ENCODE data around the gene DNAH14. TPM values are rescaled to one million over a fixed set of nuclear protein-coding genes. Genes with fewer than 3 reads are reported as not detected.
A peak's percentile ranks its signal among the peaks of the same experiment; 100 is the strongest.

Gene DNAH14
- total and polyA plus RNA-seq, 9 of the 15 experiments (the other 6 are each of a cell fraction or from before 2014, with no cell fraction given), result 58.4 to 142 (median 98.4) TPM

DNA sequence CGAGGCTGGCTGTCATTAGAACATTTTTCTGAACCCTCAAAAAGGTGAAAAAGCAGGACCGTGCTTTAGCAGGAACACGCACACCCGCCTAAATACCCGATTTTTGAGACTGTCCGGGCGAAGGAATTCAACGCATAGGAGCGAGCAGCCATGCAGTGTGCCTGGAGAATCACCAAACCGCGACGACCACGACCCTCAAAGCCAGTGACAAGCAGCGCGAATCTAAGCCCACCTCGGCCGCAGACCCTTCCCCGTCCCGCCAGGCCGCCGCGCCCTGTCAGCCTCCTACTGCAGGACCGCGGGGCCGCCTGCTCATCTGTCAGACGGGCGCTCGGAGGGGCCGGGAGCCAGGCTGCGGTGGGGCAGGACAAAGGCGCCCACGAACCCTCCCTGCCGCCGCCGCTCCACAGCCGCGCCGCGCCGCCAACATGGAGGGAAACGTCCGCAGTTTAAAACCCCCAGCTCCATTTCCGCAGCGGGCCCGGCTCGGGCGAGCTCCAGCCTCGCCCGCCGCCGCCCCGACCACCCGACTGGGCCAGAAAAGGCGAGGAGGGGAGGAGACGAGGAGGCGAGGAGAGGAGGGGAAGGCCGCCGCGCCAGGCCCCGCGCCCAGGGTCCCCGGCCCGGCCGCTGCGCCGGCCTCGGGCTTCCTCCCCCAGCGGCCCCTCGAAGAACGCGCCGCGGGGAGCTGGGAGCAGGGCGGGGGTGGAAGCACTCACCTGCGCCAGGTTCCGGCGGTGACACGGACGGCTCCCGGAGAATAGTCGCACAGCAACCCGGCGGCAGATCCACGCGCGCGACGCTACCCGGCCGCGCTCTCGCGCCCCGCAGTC is 498.0 kb downstream of the DNAH14 start, which contains the start of gene LBR (continued):
- TF ChIP-seq HMGXB4 (CRISPR knock-in tag; IDR thresholded peaks at IDR 0.05) (0 out of 2 replicates have a peak, but pooled peaks have one; percentile 18), ZNF511 (CRISPR knock-in tag; IDR thresholded peaks at IDR 0.05) (peak; percentile 29; the same call in 1 of the 2 replicates), DNMT1 (IDR thresholded peaks at IDR 0.05) (no peak), ZBTB40 (IDR thresholded peaks at IDR 0.05) (peak; percentile 15; the same call in 1 of the 2 replicates), ZBTB40 (CRISPR knock-in tag; IDR thresholded peaks at IDR 0.05) (no peak), ATF7 (IDR thresholded peaks at IDR 0.05) (no peak), ZBED1 (IDR thresholded peaks at IDR 0.05) (no peak), MXI1 (IDR thresholded peaks at IDR 0.05; ENCODE audit: low read depth, low read length) (peak; percentile 22; the same call in 1 of the 2 replicates), OTX1 (CRISPR knock-in tag; IDR thresholded peaks at IDR 0.05) (no peak), KHSRP (IDR thresholded peaks at IDR 0.05) (no peak)
- TF ChIP-seq, protein P1, sequence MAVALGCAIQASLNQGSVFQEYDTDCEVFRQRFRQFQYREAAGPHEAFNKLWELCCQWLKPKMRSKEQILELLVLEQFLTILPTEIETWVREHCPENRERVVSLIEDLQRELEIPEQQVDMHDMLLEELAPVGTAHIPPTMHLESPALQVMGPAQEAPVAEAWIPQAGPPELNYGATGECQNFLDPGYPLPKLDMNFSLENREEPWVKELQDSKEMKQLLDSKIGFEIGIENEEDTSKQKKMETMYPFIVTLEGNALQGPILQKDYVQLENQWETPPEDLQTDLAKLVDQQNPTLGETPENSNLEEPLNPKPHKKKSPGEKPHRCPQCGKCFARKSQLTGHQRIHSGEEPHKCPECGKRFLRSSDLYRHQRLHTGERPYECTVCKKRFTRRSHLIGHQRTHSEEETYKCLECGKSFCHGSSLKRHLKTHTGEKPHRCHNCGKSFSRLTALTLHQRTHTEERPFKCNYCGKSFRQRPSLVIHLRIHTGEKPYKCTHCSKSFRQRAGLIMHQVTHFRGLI (CRISPR knock-in tag; IDR thresholded peaks at IDR 0.05), result no peak
- TF ChIP-seq, protein P2, sequence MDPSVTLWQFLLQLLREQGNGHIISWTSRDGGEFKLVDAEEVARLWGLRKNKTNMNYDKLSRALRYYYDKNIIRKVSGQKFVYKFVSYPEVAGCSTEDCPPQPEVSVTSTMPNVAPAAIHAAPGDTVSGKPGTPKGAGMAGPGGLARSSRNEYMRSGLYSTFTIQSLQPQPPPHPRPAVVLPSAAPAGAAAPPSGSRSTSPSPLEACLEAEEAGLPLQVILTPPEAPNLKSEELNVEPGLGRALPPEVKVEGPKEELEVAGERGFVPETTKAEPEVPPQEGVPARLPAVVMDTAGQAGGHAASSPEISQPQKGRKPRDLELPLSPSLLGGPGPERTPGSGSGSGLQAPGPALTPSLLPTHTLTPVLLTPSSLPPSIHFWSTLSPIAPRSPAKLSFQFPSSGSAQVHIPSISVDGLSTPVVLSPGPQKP (CRISPR knock-in tag; IDR thresholded peaks at IDR 0.05), result no peak

Data from K562 (cell line).